IMR-90 (cell line): ENCODE data around the gene TMEM269. TPM values are rescaled to one million over a fixed set of nuclear protein-coding genes. Genes with fewer than 3 reads are reported as not detected.

Source experiments
- ATAC-seq: fragments of 200-7000 bp; cut with Tn5 transposase; 2 replicates; pipeline ENCODE4 v1.9.1; 2020; ENCODE audit warnings: low read depth, mild to moderate bottlenecking, moderate library complexity
- BruUV-seq: library from RNA; stranded (reverse); fragments of 400-500 nt; replicated peaks from 2 replicates; lab custom pipeline; 2021; lab: Mats Ljungman, UMichigan
- CTCF ChIA-PET: fragments of 300-600 bp; formaldehyde crosslinking; extraction: SDS; loops from one replicate; lab custom pipeline; 2021; ENCODE audit warnings: antibody characterized with exemption; lab: Yijun Ruan, JAX
- POLR2A ChIA-PET: fragments of 300-600 bp; sonication (Branson Sonifier 250); formaldehyde crosslinking; loops from one replicate; lab custom pipeline; 2022; ENCODE audit warnings: antibody characterized with exemption; ENCODE audit not compliant: unreplicated experiment; lab: Charles Lee
- DNase-seq: peaks from one replicate; pipeline ENCODE4 v3.0.0; 2013
- H2AFZ ChIP-seq: replicated peaks from 2 replicates; pipeline ENCODE3; 2013; ENCODE audit warnings: low read length, mild to moderate bottlenecking; ENCODE audit not compliant: poor library complexity
- H2AK5ac ChIP-seq: 2 replicates; pipeline ENCODE4 v1.6.1; 2013; ENCODE audit warnings: low read depth, low read length, inconsistent platforms
- H2AK9ac ChIP-seq: replicated peaks from 2 replicates; pipeline ENCODE3; 2013; ENCODE audit warnings: mild to moderate bottlenecking, low read depth, low read length, moderate library complexity; ENCODE audit not compliant: poor library complexity
- H2BK120ac ChIP-seq: 2 replicates; pipeline ENCODE4 v1.6.1; 2013; ENCODE audit warnings: low read depth, low read length, inconsistent platforms
- H2BK15ac ChIP-seq: 3 replicates; pipeline ENCODE4 v1.6.1; 2013; ENCODE audit warnings: low read depth, low read length, inconsistent platforms
- H2BK20ac ChIP-seq: 2 replicates; pipeline ENCODE4 v1.6.1; 2013; ENCODE audit warnings: low read depth, mild to moderate bottlenecking, inconsistent platforms, low read length, moderate library complexity
- H2BK5ac ChIP-seq: 2 replicates; pipeline ENCODE4 v1.6.1; 2013; ENCODE audit warnings: mild to moderate bottlenecking, low read depth, low read length, inconsistent platforms; ENCODE audit not compliant: poor library complexity, severe bottlenecking
- H3K14ac ChIP-seq: replicated peaks from 2 replicates; pipeline ENCODE4 v1.6.1; 2013; ENCODE audit warnings: low read depth, low read length, inconsistent platforms
- H3K18ac ChIP-seq: 2 replicates; pipeline ENCODE4 v1.6.1; 2013; ENCODE audit warnings: low read depth, low read length, control low read depth
- H3K23ac ChIP-seq: 2 replicates; pipeline ENCODE4 v1.6.1; 2013; ENCODE audit warnings: low read depth, low read length, inconsistent platforms
- H3K27ac ChIP-seq: 2 replicates; pipeline ENCODE4 v1.5.1; 2013; ENCODE audit warnings: mild to moderate bottlenecking, control low read depth, low read length; ENCODE audit not compliant: insufficient read depth
- H3K27me3 ChIP-seq: 2 replicates; pipeline ENCODE4 v1.6.1; 2013; ENCODE audit warnings: low read length; ENCODE audit not compliant: control insufficient read depth, insufficient read depth
- H3K36me3 ChIP-seq: 2 replicates; pipeline ENCODE4 v1.6.1; 2013; ENCODE audit warnings: low read length, mixed read lengths; ENCODE audit not compliant: control insufficient read depth, insufficient read depth
- H3K4ac ChIP-seq: 2 replicates; pipeline ENCODE4 v1.6.1; 2013; ENCODE audit warnings: low read depth, low read length, inconsistent platforms
- H3K4me1 ChIP-seq: 2 replicates; pipeline ENCODE4 v1.6.1; 2013; ENCODE audit warnings: low read length, mixed read lengths; ENCODE audit not compliant: control insufficient read depth, insufficient read depth
- H3K4me2 ChIP-seq: 2 replicates; pipeline ENCODE4 v1.6.1; 2013; ENCODE audit warnings: low read depth, mild to moderate bottlenecking, control low read depth, low read length, moderate library complexity
- H3K4me3 ChIP-seq: 2 replicates; pipeline ENCODE4 v1.5.1; 2013; ENCODE audit warnings: low read depth, mild to moderate bottlenecking, control low read depth, low read length, moderate library complexity; ENCODE audit not compliant: insufficient read depth
- H3K56ac ChIP-seq: 2 replicates; pipeline ENCODE4 v1.6.1; 2013; ENCODE audit warnings: low read length, inconsistent platforms; ENCODE audit not compliant: insufficient read depth; ENCODE audit errors: extremely low read depth
- H3K79me1 ChIP-seq, 2 experiments: 2 replicates each; pipeline ENCODE4 v1.6.1; 2013; ENCODE audit warnings: low read length in 2 of 2, inconsistent platforms in 1 of 2, low read depth in 1 of 2
- H3K9ac ChIP-seq: 2 replicates; pipeline ENCODE4 v1.6.1; 2013; ENCODE audit warnings: low read depth, low read length, control low read depth
- H3K9me1 ChIP-seq: 2 replicates; pipeline ENCODE4 v1.6.1; 2013; ENCODE audit warnings: low read length, inconsistent platforms; ENCODE audit not compliant: insufficient read depth
- H3K9me3 ChIP-seq: 2 replicates; pipeline ENCODE4 v1.6.1; 2013; ENCODE audit warnings: low read length; ENCODE audit not compliant: control insufficient read depth, insufficient read depth
- H4K20me1 ChIP-seq: 2 replicates; pipeline ENCODE4 v1.6.1; 2013; ENCODE audit warnings: low read length, inconsistent platforms; ENCODE audit not compliant: insufficient read depth
- H4K5ac ChIP-seq: 2 replicates; pipeline ENCODE4 v1.6.1; 2013; ENCODE audit warnings: mild to moderate bottlenecking, low read depth, low read length, control low read depth
- H4K8ac ChIP-seq, 2 experiments: 2 replicates each; pipeline ENCODE4 v1.6.1; 2013; ENCODE audit warnings: low read depth in 2 of 2, low read length in 2 of 2, control low read depth in 1 of 2, inconsistent platforms in 1 of 2
- H4K91ac ChIP-seq: 2 replicates; pipeline ENCODE4 v1.6.1; 2013; ENCODE audit warnings: low read depth, low read length, inconsistent platforms; ENCODE audit not compliant: insufficient read depth
- BHLHE40 ChIP-seq: fragments of 150-350 bp; IDR thresholded peaks from 2 replicates; pipeline ENCODE4 v1.6.1; 2016; ENCODE audit warnings: mild to moderate bottlenecking, low read depth, low read length
- CTCF ChIP-seq: conservative IDR thresholded peaks from 2 replicates; pipeline ENCODE4 v1.5.1; 2012; ENCODE audit warnings: mild to moderate bottlenecking, low read depth, low read length, improper control_type of control experiment
- ELK1 ChIP-seq: fragments of 150-350 bp; IDR thresholded peaks from 2 replicates; pipeline ENCODE4 v1.6.1; 2016; ENCODE audit warnings: low read depth, mild to moderate bottlenecking, low read length, moderate library complexity, borderline replicate concordance
- MAFK ChIP-seq: IDR thresholded peaks from 2 replicates; pipeline ENCODE4 v1.6.1; 2012; ENCODE audit warnings: low read depth, low read length, improper control_type of control experiment
- MAZ ChIP-seq: IDR thresholded peaks from 2 replicates; pipeline ENCODE4 v1.6.1; 2012; ENCODE audit warnings: low read depth, mild to moderate bottlenecking, low read length, improper control_type of control experiment, moderate library complexity, borderline replicate concordance
- MXI1 ChIP-seq: IDR thresholded peaks from 2 replicates; pipeline ENCODE4 v1.6.1; 2012; ENCODE audit warnings: low read depth, mild to moderate bottlenecking, low read length, moderate library complexity, borderline replicate concordance
- NFE2L2 ChIP-seq: fragments of 150-350 bp; IDR thresholded peaks from 2 replicates; pipeline ENCODE4 v1.6.1; 2016; ENCODE audit warnings: low read depth, mild to moderate bottlenecking, low read length
- POLR2A ChIP-seq: IDR thresholded peaks from 2 replicates; pipeline ENCODE4 v1.6.1; 2012; ENCODE audit warnings: mild to moderate bottlenecking, low read depth, low read length
- RAD21 ChIP-seq: IDR thresholded peaks from 2 replicates; pipeline ENCODE4 v1.6.1; 2012; ENCODE audit warnings: low read length, improper control_type of control experiment
- RFX5 ChIP-seq: IDR thresholded peaks from 2 replicates; pipeline ENCODE4 v1.8.0; 2012; ENCODE audit warnings: low read depth, mild to moderate bottlenecking, low read length, moderate library complexity
- SMC3 ChIP-seq: fragments of 150-350 bp; IDR thresholded peaks from 2 replicates; pipeline ENCODE4 v1.6.1; 2016; ENCODE audit warnings: low read depth, mild to moderate bottlenecking, antibody characterized with exemption, low read length, moderate library complexity
- WGBS, 2 experiments: methylation state at CpG; one replicate each; pipeline versions ENCODE4 v1.1.5 to v1.1.7; 2013; ENCODE audit warnings: missing lambda C conversion rate in 2 of 2; ENCODE audit not compliant: insufficient read length in 1 of 2; ENCODE audit errors: extremely low coverage in 2 of 2; 5-methylcytosine and 5-hydroxymethylcytosine counted together
- dilution Hi-C: fragments of 300-500 bp; cut with HindIII; formaldehyde crosslinking; loops from one replicate; pipeline ENCODE4 v1.14.3; 2018; ENCODE audit warnings: low sequenced_read_pairs; ENCODE audit not compliant: unreplicated experiment
- in situ Hi-C: fragments of 300-500 bp; cut with MboI; formaldehyde crosslinking; loops from 3 replicates; pipeline ENCODE4 v1.14.3; 2019; ENCODE audit warnings: low sequenced_read_pairs, inconsistent platforms, mixed read lengths
- intact Hi-C: fragments of 100-400 bp; cut with micrococcal nuclease; formaldehyde crosslinking; loops from 2 replicates; pipeline ENCODE4 v1.10.0; 2022
- polyA plus RNA-seq, 3 experiments: library from polyadenylated mRNA; depleted of rRNA; stranded (reverse); fragments of >200 nt; gene quantifications; 2 replicates each; pipeline ENCODE4 v1.2.3, GENCODE V29; 2012; ENCODE audit warnings: low replicate concordance in 1 of 3
- total RNA-seq: library from RNA; depleted of rRNA; stranded (reverse); fragments of >200 nt; gene quantifications from 2 replicates; pipeline ENCODE4 v1.2.3, GENCODE V29; 2012

TMEM269 gene
- total and polyA plus RNA-seq, 2 of the 4 experiments (the other 2 are of a cell fraction), result not detected

- TF ChIP-seq CTCF, result no peak
- TF ChIP-seq RFX5, result no peak
- TF ChIP-seq RAD21, result no peak
- no peak for TF ChIP-seq MXI1
- no peak for TF ChIP-seq POLR2A
- no peak for TF ChIP-seq NFE2L2
Measured at GRCh38 chr1:42769811-42770210, 15.0 kb upstream of the TMEM269 start (continued).

GRCh38 chr1:42773420-42773819 lies 11.4 kb upstream of the TMEM269 start:
- Histone ChIP-seq H3K4me3 (no peak overlapping the region), H2BK15ac (no peak overlapping the region), H3K27me3 (no peaks in the 10 kb centered on the region), H3K9me3 (no peaks in the 10 kb centered on the region), H4K5ac (no peak overlapping the region), H3K4me2 (no peak overlapping the region), H2BK5ac (no peak overlapping the region), H3K4ac (no peak overlapping the region), H2AFZ (no peak overlapping the region), H3K14ac (no peak overlapping the region), H3K27ac (no peak overlapping the region), H3K79me1 (peaks cover 23 to 51% of the 10 kb centered on the region in 2 experiments), H3K18ac (no peak overlapping the region), H3K56ac (no peak overlapping the region), H4K20me1 (no peaks in the 10 kb centered on the region; the same call in 1 of the 2 replicates), H3K4me1 (no peaks in the 10 kb centered on the region), H2AK5ac (no peak overlapping the region), H2BK120ac (no peak overlapping the region), H2AK9ac (no peak overlapping the region), H4K91ac (no peak overlapping the region), H3K9me1 (peaks cover 7% of the 10 kb centered on the region; the same call in 1 of the 2 replicates), H3K9ac (no peak overlapping the region), H2BK20ac (no peak overlapping the region), H3K36me3 (peaks cover 20% of the 10 kb centered on the region), H4K8ac (no peak overlapping the region), H3K23ac (no peak overlapping the region)
- DNase-seq, result no peak
- intact Hi-C loops, result no loop called here
- ATAC-seq, result no peak
- WGBS, 2 experiments, result no CpG with 5 or more reads among the region's 2 CpGs
- dilution Hi-C loops, result no loop called here
- ChIA-PET POLR2A (no interaction called here), CTCF (no interaction called here)
- in situ Hi-C loops, result no loop called here
- BruUV-seq, result no TSS peak
- TF ChIP-seq MAFK (no peak), SMC3 (no peak), MAZ (no peak), MXI1 (no peak), RAD21 (no peak), BHLHE40 (no peak), ELK1 (no peak), CTCF (no peak), NFE2L2 (no peak), POLR2A (no peak)
